ENCODE results near the gene SLC25A4. TPM values are rescaled to one million over a fixed set of nuclear protein-coding genes. Genes with fewer than 3 reads are reported as not detected.

Gene SLC25A4
- total and polyA plus RNA-seq, 10 of the 15 experiments (the other 5 are each of a cell fraction or from before 2014, with no cell fraction given), result 12.6 to 161 (median 38.2) TPM

GRCh38 chr4:185109736-185110135, 33.3 kb upstream of the SLC25A4 start:
- ChIA-PET POLR2A (no interaction called here), RAD21 (ENCODE audit: unreplicated experiment) (no interaction called here), SMC1A (ENCODE audit: uncharacterized antibody, unreplicated experiment) (interaction anchor here (1.5 kb wide), 1 partner anchor 70 kb away, joined by 4 read pairs; no protein-coding TSS in a partner anchor), CTCF (no interaction called here)
- Histone ChIP-seq H3K4me2 (ENCODE audit: control insufficient read depth, insufficient read depth) (no peak overlapping the region), H3K36me3 (ENCODE audit: control insufficient read depth in 2 of 2, insufficient read depth in 2 of 2, low read length in 1 of 2) (no peaks in the 10 kb centered on the region), H2AFZ (ENCODE audit: control insufficient read depth, low read depth, low read length) (no peak overlapping the region), H4K20me1 (ENCODE audit: control insufficient read depth, insufficient read depth) (no peaks in the 10 kb centered on the region), H3K4me3 (no peak overlapping the region), H3K27ac (ENCODE audit: control insufficient read depth, insufficient read depth) (no peak overlapping the region), H3K9ac (ENCODE audit: control insufficient read depth, insufficient read depth, low read length) (no peak overlapping the region), H3K79me2 (ENCODE audit: control insufficient read depth, insufficient read depth, low read length) (no peaks in the 10 kb centered on the region), H3K9me3 (replicated peaks; ENCODE audit: control insufficient read depth, insufficient read depth, low read length) (no peaks in the 10 kb centered on the region), H3K4me1 (ENCODE audit: control insufficient read depth, insufficient read depth, low read length) (peaks cover 3% of the 10 kb centered on the region; the same call in 1 of the 2 replicates), H3K27me3 (replicated peaks in 1 of 2; ENCODE audit: control insufficient read depth in 2 of 2, insufficient read depth in 2 of 2, low read length in 1 of 2) (peaks cover 0 to 3% of the 10 kb centered on the region in 2 experiments; a peak in 2 of 4 replicates)
- intact Hi-C loops (cut with micrococcal nuclease; ENCODE audit: unreplicated experiment) (no loop called here), in situ Hi-C loops (cut with MboI) (no loop called here)
- no TSS peak for BruUV-seq (replicated peaks)
- FAIRE-seq (no peak), ATAC-seq (no peak), DNase-seq (ENCODE audit: low read depth, low spot score) (no peak)
- TF ChIP-seq NR2C1 (IDR thresholded peaks at IDR 0.05), result no peak
- TF ChIP-seq STAT1 (conservative IDR thresholded peaks at IDR 0.05), result no peak
- no peak for TF ChIP-seq HCFC1 (IDR thresholded peaks at IDR 0.05; ENCODE audit: low read length)
- no peak for TF ChIP-seq JUND (IDR thresholded peaks at IDR 0.05; ENCODE audit: low read depth, low read length)
- no peak for TF ChIP-seq NFXL1 (IDR thresholded peaks at IDR 0.05; ENCODE audit: borderline replicate concordance)
- TF ChIP-seq BCLAF1 (IDR thresholded peaks at IDR 0.05), result no peak
- TF ChIP-seq SP1 (IDR thresholded peaks at IDR 0.05; ENCODE audit: low read depth, low read length), result no peak
- TF ChIP-seq ZNF207 (IDR thresholded peaks at IDR 0.05; ENCODE audit: borderline replicate concordance), result no peak
